Measurements from ENCODE around the gene CR1L.

DNA sequence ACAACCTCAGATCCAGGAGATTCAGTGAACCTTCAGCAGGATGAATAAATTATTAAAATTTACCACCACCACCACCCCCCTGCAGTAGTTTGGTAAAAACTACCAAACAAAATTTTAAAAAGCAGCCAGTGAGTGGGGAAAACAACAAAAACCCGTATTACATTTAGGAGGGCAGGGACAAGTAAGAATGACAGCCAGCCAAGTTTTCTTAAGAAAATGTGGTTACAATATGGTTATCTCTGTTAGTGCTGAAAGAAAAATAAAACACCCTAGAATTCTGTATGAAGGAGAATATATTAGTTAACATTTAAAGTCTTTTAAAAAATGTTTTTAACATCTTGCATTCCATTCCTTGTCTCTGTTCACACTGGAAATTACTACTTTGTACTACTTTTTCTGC, 121.6 kb downstream of the CR1L start:
- TF ChIP-seq TCF12 (IDR thresholded peaks at IDR 0.05; ENCODE audit: low read depth) (no peak), TAF1 (IDR thresholded peaks at IDR 0.05; ENCODE audit: low read depth) (no peak), YY1 (IDR thresholded peaks at IDR 0.05; ENCODE audit: low read depth) (no peak), FOXM1 (IDR thresholded peaks at IDR 0.05; ENCODE audit: borderline replicate concordance, low read depth) (no peak), EP300 (IDR thresholded peaks at IDR 0.05; ENCODE audit: borderline replicate concordance) (no peak), RAD21 (IDR thresholded peaks at IDR 0.05; ENCODE audit: low read depth) (no peak), NFIC (IDR thresholded peaks at IDR 0.05) (no peak), ZBTB7A (IDR thresholded peaks at IDR 0.05; ENCODE audit: low read depth) (no peak), CREB1 (IDR thresholded peaks at IDR 0.05; ENCODE audit: low read depth) (no peak), EGR1 (IDR thresholded peaks at IDR 0.05) (no peak)
- TF ChIP-seq, protein P1, sequence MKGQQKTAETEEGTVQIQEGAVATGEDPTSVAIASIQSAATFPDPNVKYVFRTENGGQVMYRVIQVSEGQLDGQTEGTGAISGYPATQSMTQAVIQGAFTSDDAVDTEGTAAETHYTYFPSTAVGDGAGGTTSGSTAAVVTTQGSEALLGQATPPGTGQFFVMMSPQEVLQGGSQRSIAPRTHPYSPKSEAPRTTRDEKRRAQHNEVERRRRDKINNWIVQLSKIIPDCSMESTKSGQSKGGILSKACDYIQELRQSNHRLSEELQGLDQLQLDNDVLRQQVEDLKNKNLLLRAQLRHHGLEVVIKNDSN (IDR thresholded peaks at IDR 0.05), result no peak
- TF ChIP-seq, protein P2, sequence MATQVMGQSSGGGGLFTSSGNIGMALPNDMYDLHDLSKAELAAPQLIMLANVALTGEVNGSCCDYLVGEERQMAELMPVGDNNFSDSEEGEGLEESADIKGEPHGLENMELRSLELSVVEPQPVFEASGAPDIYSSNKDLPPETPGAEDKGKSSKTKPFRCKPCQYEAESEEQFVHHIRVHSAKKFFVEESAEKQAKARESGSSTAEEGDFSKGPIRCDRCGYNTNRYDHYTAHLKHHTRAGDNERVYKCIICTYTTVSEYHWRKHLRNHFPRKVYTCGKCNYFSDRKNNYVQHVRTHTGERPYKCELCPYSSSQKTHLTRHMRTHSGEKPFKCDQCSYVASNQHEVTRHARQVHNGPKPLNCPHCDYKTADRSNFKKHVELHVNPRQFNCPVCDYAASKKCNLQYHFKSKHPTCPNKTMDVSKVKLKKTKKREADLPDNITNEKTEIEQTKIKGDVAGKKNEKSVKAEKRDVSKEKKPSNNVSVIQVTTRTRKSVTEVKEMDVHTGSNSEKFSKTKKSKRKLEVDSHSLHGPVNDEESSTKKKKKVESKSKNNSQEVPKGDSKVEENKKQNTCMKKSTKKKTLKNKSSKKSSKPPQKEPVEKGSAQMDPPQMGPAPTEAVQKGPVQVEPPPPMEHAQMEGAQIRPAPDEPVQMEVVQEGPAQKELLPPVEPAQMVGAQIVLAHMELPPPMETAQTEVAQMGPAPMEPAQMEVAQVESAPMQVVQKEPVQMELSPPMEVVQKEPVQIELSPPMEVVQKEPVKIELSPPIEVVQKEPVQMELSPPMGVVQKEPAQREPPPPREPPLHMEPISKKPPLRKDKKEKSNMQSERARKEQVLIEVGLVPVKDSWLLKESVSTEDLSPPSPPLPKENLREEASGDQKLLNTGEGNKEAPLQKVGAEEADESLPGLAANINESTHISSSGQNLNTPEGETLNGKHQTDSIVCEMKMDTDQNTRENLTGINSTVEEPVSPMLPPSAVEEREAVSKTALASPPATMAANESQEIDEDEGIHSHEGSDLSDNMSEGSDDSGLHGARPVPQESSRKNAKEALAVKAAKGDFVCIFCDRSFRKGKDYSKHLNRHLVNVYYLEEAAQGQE (IDR thresholded peaks at IDR 0.05; ENCODE audit: low read depth), result no peak
